Aorta (tissue), 5 donors: Measurements from ENCODE around the gene SAPCD1. TPM values are rescaled to one million over a fixed set of nuclear protein-coding genes. Genes with fewer than 3 reads are reported as not detected.

Source experiments
- ATAC-seq: fragments of 200-7000 bp; cut with Tn5 transposase; one replicate; pipeline ENCODE4 v1.9.1; 2022; ENCODE audit warnings: moderate library complexity; ENCODE audit not compliant: low FRiP score
- DNase-seq, 2 donors: peaks; one replicate each; pipeline ENCODE4 v3.0.0-alpha.2; 2020
- H3K27ac ChIP-seq, 2 donors: one replicate each; pipeline ENCODE4 v1.5.1; 2013; ENCODE audit warnings: low read length in 2 of 2, mild to moderate bottlenecking in 2 of 2, moderate library complexity in 2 of 2, control low read depth in 1 of 2, inconsistent platforms in 1 of 2, low read depth in 1 of 2
- H3K27me3 ChIP-seq, 2 donors: one replicate each; pipeline ENCODE4 v1.6.1; 2013; ENCODE audit warnings: control low read depth in 1 of 2, low read length in 1 of 2, mild to moderate bottlenecking in 1 of 2, moderate library complexity in 1 of 2; ENCODE audit not compliant: insufficient read depth in 2 of 2, control insufficient read depth in 1 of 2
- H3K36me3 ChIP-seq, 2 donors: one replicate each; pipeline ENCODE4 v1.6.1; 2013; ENCODE audit warnings: control low read depth in 1 of 2, low read length in 1 of 2, mild to moderate bottlenecking in 1 of 2; ENCODE audit not compliant: insufficient read depth in 2 of 2, control insufficient read depth in 1 of 2
- H3K4me1 ChIP-seq, 2 donors: one replicate each; pipeline ENCODE4 v1.6.1; 2013; ENCODE audit warnings: low read length in 2 of 2, control low read depth in 1 of 2, mild to moderate bottlenecking in 1 of 2, moderate library complexity in 1 of 2; ENCODE audit not compliant: insufficient read depth in 2 of 2, control insufficient read depth in 1 of 2
- H3K4me3 ChIP-seq, 2 donors: one replicate each; pipeline ENCODE4 v1.5.1; 2013; ENCODE audit warnings: low read length in 2 of 2, control low read depth in 1 of 2, mild to moderate bottlenecking in 1 of 2
- H3K9me3 ChIP-seq: one replicate; pipeline ENCODE4 v1.6.1; 2013; ENCODE audit warnings: mild to moderate bottlenecking, low read length; ENCODE audit not compliant: control insufficient read depth
- WGBS, 2 donors: extraction: QIAGEN DNeasy Blood & Tissue Kit; methylation state at CpG; one replicate each; pipeline ENCODE4 v1.1.7; 2013; 5-methylcytosine and 5-hydroxymethylcytosine counted together
- intact Hi-C, 2 donors: fragments of 100-400 bp; cut with DNase I; formaldehyde crosslinking; loops; one replicate each; pipeline versions ENCODE4 v1.14.2 to v1.15.0; 2022
- polyA plus RNA-seq, 2 donors: library from polyadenylated mRNA; stranded (reverse); fragments of 200-250 nt; gene quantifications; one replicate each; pipeline ENCODE4 v1.2.3, GENCODE V29; 2013
- total RNA-seq, 2 donors: library from RNA; stranded (reverse); fragmentation: NEBNext Ultra II Directional; extraction: Animal tissue kit (Norgen Biotek cat#: 25700); gene quantifications; one replicate each; pipeline ENCODE4 v1.2.1, GENCODE V29; 2021
- donor health status: healthy with polysubstance abuse.
- donor health status: Bipolar disorder and iron deficiency.
- donor health status: DM: no; HTN: no; CAD: no.
- donor health status: DM: no; HTN: no; CAD: no.
- donor health status: DM: yes; HTN: yes; CAD: no.

Gene SAPCD1
- total and polyA plus RNA-seq, 4 donors: 0.68 to 3.2 (median 2.9) TPM; not detected in 1

- Histone ChIP-seq H3K4me3 (peak within 1 kb of the TSS; percentile 83 to 92), H3K9me3 (no peaks in the 10 kb centered on the region), H3K27me3 (no peaks in the 10 kb centered on the region), H3K36me3 (peaks cover 2% of the 10 kb centered on the region in 2 donors), H3K4me1 (no peaks in the 10 kb centered on the region), H3K27ac (peak within 1 kb of the TSS; percentile 88 to 94)
- ATAC-seq (peak; percentile 47), DNase-seq (peak; percentile 63 to 79)
- intact Hi-C loops: loop anchor here in 1 of 2 donors (1.0 to 5.0 kb wide), 3 partner anchors 48 to 223 kb away; partner anchors contain the start of genes HSPA1B and LY6G5C
- 3 to 4% methylated on average over 36 of the region's 36 CpGs for WGBS, 2 donors
These were observed 33.5 kb upstream of the SAPCD1 start, which contains the start of gene DDAH2 for GRCh38 chr6:31728767-31729514. TSS of gene DDAH2 (minus strand) at chr6:31729299. CDS start at chr6:31729161, 138 bp downstream.

- Histone ChIP-seq H3K9me3 (no peaks in the 10 kb centered on the region), H3K4me1 (no peaks in the 10 kb centered on the region), H3K27me3 (no peaks in the 10 kb centered on the region), H3K4me3 (peak overlapping the region; percentile 83 to 92), H3K27ac (peak overlapping the region; percentile 88 to 94), H3K36me3 (peaks cover 2 to 3% of the 10 kb centered on the region in 2 donors)
- intact Hi-C loops: loop anchor here in 1 of 2 donors (1.0 to 5.0 kb wide), 3 partner anchors 49 to 223 kb away; partner anchors contain the start of genes HSPA1B and LY6G5C
- ATAC-seq (peak; percentile 93), DNase-seq (peak; percentile 96 to 97)
- WGBS, 2 donors: 0 to 1% methylated on average over 29 of the region's 29 CpGs
These were observed 32.9 kb upstream of the SAPCD1 start for GRCh38 chr6:31729515-31729978.

DNA sequence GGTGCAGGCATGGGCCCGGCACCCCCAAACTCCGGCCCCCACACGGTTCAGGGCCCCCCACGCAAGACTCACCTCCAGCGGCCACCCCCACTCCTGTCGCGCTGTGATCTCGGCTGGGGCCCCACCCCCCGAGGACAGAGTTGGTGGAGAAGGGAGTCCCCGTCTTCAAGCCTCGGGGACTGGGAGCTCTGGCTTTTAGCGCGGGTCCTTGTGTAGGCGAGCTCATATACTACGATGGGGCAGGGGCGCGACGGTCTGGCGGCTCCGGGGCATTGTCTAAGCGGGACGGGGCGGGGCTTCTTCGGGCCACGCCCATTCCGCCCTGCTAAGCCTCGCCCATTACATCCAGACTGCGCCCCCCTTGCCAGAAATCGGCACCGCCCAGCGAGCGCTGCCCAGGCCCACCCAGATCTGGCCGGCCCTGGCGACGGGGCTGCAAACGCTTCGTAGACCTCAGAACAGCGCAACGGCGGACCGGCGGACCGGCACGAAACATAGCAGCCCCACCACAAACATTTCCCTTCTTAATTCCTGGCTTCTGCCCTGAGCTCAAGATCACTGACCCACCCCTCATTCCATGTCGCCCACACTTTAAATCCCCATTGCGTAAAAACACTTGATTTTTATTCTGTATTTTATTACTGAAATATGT lies 32.4 kb upstream of the SAPCD1 start:
- WGBS, 2 donors: 1% methylated on average over 39 to 46 of the region's 46 CpGs
- ATAC-seq: peak; percentile 94
- H3K4me1 ChIP-seq: no peaks in the 10 kb centered on the region
- H3K9me3 ChIP-seq: no peaks in the 10 kb centered on the region
- peak overlapping the region; percentile 83 to 92 for H3K4me3 ChIP-seq
- H3K36me3 ChIP-seq: peaks cover 2 to 3% of the 10 kb centered on the region in 2 donors
- peak; percentile 95 to 97 for DNase-seq
- intact Hi-C loops: loop anchor here in 1 of 2 donors (1.0 to 5.0 kb wide), 5 partner anchors 49 to 447 kb away; partner anchors contain the start of genes AGPAT1, HSPA1B, LY6G5C and RNF5
- peak overlapping the region; percentile 88 to 92 for H3K27ac ChIP-seq
- no peaks in the 10 kb centered on the region for H3K27me3 ChIP-seq

DNA sequence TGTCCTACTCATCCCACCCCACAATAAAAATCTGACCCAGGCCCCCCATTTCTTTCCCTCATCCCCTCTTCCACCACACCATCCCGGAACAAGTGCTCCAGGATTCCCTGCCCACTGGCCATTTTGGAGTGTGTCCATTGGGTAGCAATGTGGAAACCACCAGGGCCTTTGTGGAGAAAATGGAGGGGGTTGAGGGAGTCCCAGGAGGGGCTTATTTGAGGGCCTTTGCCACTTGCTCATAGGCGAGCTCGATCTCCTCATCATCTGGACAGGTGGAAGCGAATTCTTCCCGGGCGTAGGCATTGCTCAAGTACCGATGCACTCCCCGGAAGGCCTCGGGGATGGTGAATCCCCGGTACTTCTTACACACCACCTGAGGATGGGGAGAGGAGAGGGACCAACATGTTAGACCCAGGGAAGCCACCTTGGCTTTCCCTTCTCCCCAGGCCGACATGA lies 31.8 kb upstream of the SAPCD1 start:
- H3K27me3 ChIP-seq: no peaks in the 10 kb centered on the region
- no peaks in the 10 kb centered on the region for H3K9me3 ChIP-seq
- H3K36me3 ChIP-seq: peaks cover 2 to 3% of the 10 kb centered on the region in 2 donors
- no peak for DNase-seq
- intact Hi-C loops: loop anchor here in 1 of 2 donors (2.0 to 5.0 kb wide), 2 partner anchors 104 to 447 kb away; partner anchors contain the start of genes AGPAT1 and RNF5
- H3K27ac ChIP-seq: peak overlapping the region in 1 of 2 donors; percentile 33
- 90 to 93% methylated on average over 11 of the region's 11 CpGs for WGBS, 2 donors
- no peak for ATAC-seq
- H3K4me1 ChIP-seq: no peaks in the 10 kb centered on the region
- no peak overlapping the region for H3K4me3 ChIP-seq

GRCh38 chr6:31732029-31732428 lies 30.4 kb upstream of the SAPCD1 start:
- Histone ChIP-seq H3K4me1 (no peaks in the 10 kb centered on the region), H3K27ac (no peak overlapping the region), H3K36me3 (peaks cover 2 to 3% of the 10 kb centered on the region in 2 donors), H3K4me3 (no peak overlapping the region), H3K27me3 (no peaks in the 10 kb centered on the region), H3K9me3 (no peaks in the 10 kb centered on the region)
- no peak for ATAC-seq
- intact Hi-C loops: loop anchor here in 1 of 2 donors (5.0 kb wide), 1 partner anchor 445 kb away; the partner anchor contains the start of genes AGPAT1 and RNF5
- 79 to 88% methylated on average over 3 of the region's 3 CpGs for WGBS, 2 donors
- no peak for DNase-seq

GRCh38 chr6:31733734-31734133 lies 28.7 kb upstream of the SAPCD1 start:
- H3K4me1 ChIP-seq: no peaks in the 10 kb centered on the region
- DNase-seq (no peak), ATAC-seq (no peak)
- no peaks in the 10 kb centered on the region for H3K27me3 ChIP-seq
- WGBS, 2 donors: 81 to 83% methylated on average over 4 of the region's 4 CpGs
- H3K9me3 ChIP-seq: no peaks in the 10 kb centered on the region
- H3K36me3 ChIP-seq: peaks cover 2% of the 10 kb centered on the region in 2 donors
- H3K4me3 ChIP-seq: no peak overlapping the region
- H3K27ac ChIP-seq: no peak overlapping the region
- intact Hi-C loops: loop anchor here in 1 of 2 donors (5.0 kb wide), 1 partner anchor 444 kb away; the partner anchor contains the start of genes AGPAT1 and RNF5

GRCh38 chr6:31734247-31734820 lies 28.1 kb upstream of the SAPCD1 start:
- Histone ChIP-seq H3K4me1 (no peaks in the 10 kb centered on the region), H3K27me3 (no peaks in the 10 kb centered on the region), H3K36me3 (peaks cover 2% of the 10 kb centered on the region in 2 donors), H3K4me3 (peak overlapping the region; percentile 78 to 90), H3K9me3 (no peaks in the 10 kb centered on the region), H3K27ac (peak overlapping the region in 1 of 2 donors; percentile 82)
- WGBS, 2 donors: 13 to 14% methylated on average over 2 of the region's 2 CpGs
- ATAC-seq (no peak), DNase-seq (no peak)
- intact Hi-C loops: loop anchor here in 1 of 2 donors (5.0 kb wide), 1 partner anchor 443 kb away; the partner anchor contains the start of genes AGPAT1 and RNF5
